ENCODE results near the gene NBEA.
"Not testable (repeated sequence)": the region's sequence is repeated elsewhere in the genome, so short reads cannot be mapped to it uniquely, and the experiment has no call there.

The NBEA gene

GRCh38 chr13:35646056-35646774, 704.1 kb downstream of the NBEA start:
- no peak for DNase-seq (ENCODE audit: low read depth, low spot score)

- DNase-seq (ENCODE audit: low read depth, low spot score), result no peak
Measured at GRCh38 chr13:35648201-35648600, 706.1 kb downstream of the NBEA start.

GRCh38 chr13:35649162-35649561, 707.1 kb downstream of the NBEA start:
- DNase-seq (ENCODE audit: low read depth, low spot score), result no peak

GRCh38 chr13:35659796-35660195, 717.7 kb downstream of the NBEA start:
- DNase-seq (ENCODE audit: low read depth, low spot score), result no peak

- DNase-seq (ENCODE audit: low read depth, low spot score), result no peak
Measured at GRCh38 chr13:35664747-35665146, 722.7 kb downstream of the NBEA start.

GRCh38 chr13:35669321-35669720, 727.3 kb downstream of the NBEA start:
- DNase-seq (ENCODE audit: low read depth, low spot score), result no peak

GRCh38 chr13:35672611-35673010, 730.5 kb downstream of the NBEA start:
- no peak for DNase-seq (ENCODE audit: low read depth, low spot score)

GRCh38 chr13:35675651-35676050, 733.6 kb downstream of the NBEA start:
- DNase-seq (ENCODE audit: low read depth, low spot score), result no peak

- not testable (repeated sequence) for DNase-seq (ENCODE audit: low read depth, low spot score)
Measured at GRCh38 chr13:35677863-35678262, 735.8 kb downstream of the NBEA start.

- no peak for DNase-seq (ENCODE audit: low read depth, low spot score)
Measured at GRCh38 chr13:35681685-35682084, 739.6 kb downstream of the NBEA start.

- no peak for DNase-seq (ENCODE audit: low read depth, low spot score)
Measured at GRCh38 chr13:35684432-35684831, 742.4 kb downstream of the NBEA start.

- no peak for DNase-seq (ENCODE audit: low read depth, low spot score)
Measured at GRCh38 chr13:35687336-35687735, 745.3 kb downstream of the NBEA start.

GRCh38 chr13:35690581-35691207, 748.6 kb downstream of the NBEA start:
- no peak for DNase-seq (ENCODE audit: low read depth, low spot score)

GRCh38 chr13:35693134-35693784, 751.2 kb downstream of the NBEA start:
- no peak for DNase-seq (ENCODE audit: low read depth, low spot score)

- no peak for DNase-seq (ENCODE audit: low read depth, low spot score)
Measured at GRCh38 chr13:35694031-35694430, 752.0 kb downstream of the NBEA start.

- DNase-seq (ENCODE audit: low read depth, low spot score), result no peak
Measured at GRCh38 chr13:35694549-35695447, 752.7 kb downstream of the NBEA start.

GRCh38 chr13:35695448-35695770, 753.3 kb downstream of the NBEA start:
- DNase-seq (ENCODE audit: low read depth, low spot score), result peak; percentile 22

- DNase-seq (ENCODE audit: low read depth, low spot score), result no peak
Measured at GRCh38 chr13:35697186-35697730, 755.2 kb downstream of the NBEA start.

GRCh38 chr13:35698911-35699576, 757.0 kb downstream of the NBEA start:
- no peak for DNase-seq (ENCODE audit: low read depth, low spot score)

- DNase-seq (ENCODE audit: low read depth, low spot score), result no peak
Measured at GRCh38 chr13:35699825-35700510, 757.9 kb downstream of the NBEA start.

GRCh38 chr13:35700671-35701070, 758.6 kb downstream of the NBEA start:
- no peak for DNase-seq (ENCODE audit: low read depth, low spot score)
